Trophoblast cell (in vitro differentiated cells and primary cell): ENCODE measurements around the gene C4orf51.

ENCODE experiments used
- DNase-seq, 2 donors: peaks; one replicate each; pipeline ENCODE4 v3.0.0-alpha.2; 2016
- H2AFZ ChIP-seq: 2 replicates; pipeline ENCODE4 v1.6.1; 2013; ENCODE audit warnings: low read length, moderate library complexity, mild to moderate bottlenecking; ENCODE audit not compliant: insufficient read depth, poor library complexity
- H2AK5ac ChIP-seq: 2 replicates; pipeline ENCODE4 v1.6.1; 2013; ENCODE audit warnings: mild to moderate bottlenecking, low read length
- H2BK120ac ChIP-seq: 2 replicates; pipeline ENCODE4 v1.6.1; 2013; ENCODE audit warnings: low read length, mild to moderate bottlenecking, moderate library complexity; ENCODE audit not compliant: insufficient read depth, poor library complexity
- H2BK12ac ChIP-seq: 2 replicates; pipeline ENCODE4 v1.6.1; 2013; ENCODE audit warnings: mild to moderate bottlenecking, low read length, moderate library complexity
- H2BK5ac ChIP-seq: 2 replicates; pipeline ENCODE4 v1.6.1; 2013; ENCODE audit warnings: low read length, low read depth, moderate library complexity, mild to moderate bottlenecking; ENCODE audit not compliant: poor library complexity
- H3K14ac ChIP-seq: 2 replicates; pipeline ENCODE4 v1.6.1; 2013; ENCODE audit warnings: mild to moderate bottlenecking, low read length
- H3K18ac ChIP-seq: 2 replicates; pipeline ENCODE4 v1.6.1; 2013; ENCODE audit warnings: mild to moderate bottlenecking, low read length
- H3K23ac ChIP-seq: 2 replicates; pipeline ENCODE4 v1.6.1; 2013; ENCODE audit warnings: low read length
- H3K27ac ChIP-seq: 2 replicates; pipeline ENCODE4 v1.5.1; 2013; ENCODE audit warnings: low read depth, mild to moderate bottlenecking, inconsistent platforms, low read length, moderate library complexity
- H3K27me3 ChIP-seq: 2 replicates; pipeline ENCODE4 v1.6.1; 2013; ENCODE audit warnings: inconsistent platforms, mild to moderate bottlenecking, low read length, moderate library complexity; ENCODE audit not compliant: insufficient read depth
- H3K36me3 ChIP-seq, 2 experiments: 1 replicate in 1 of 2; 2 replicates in 1 of 2; pipeline ENCODE4 v1.6.1; 2013; ENCODE audit warnings: low read length in 2 of 2, mild to moderate bottlenecking in 2 of 2, moderate library complexity in 1 of 2; ENCODE audit not compliant: insufficient read depth in 2 of 2, control insufficient read depth in 1 of 2
- H3K4ac ChIP-seq: 2 replicates; pipeline ENCODE4 v1.6.1; 2013; ENCODE audit warnings: low read depth, mild to moderate bottlenecking, low read length, moderate library complexity
- H3K4me1 ChIP-seq, 2 experiments: 1 replicate in 1 of 2; 2 replicates in 1 of 2; pipeline ENCODE4 v1.6.1; 2013; ENCODE audit warnings: low read length in 2 of 2, mild to moderate bottlenecking in 2 of 2, moderate library complexity in 1 of 2; ENCODE audit not compliant: insufficient read depth in 2 of 2, control insufficient read depth in 1 of 2
- H3K4me2 ChIP-seq: 2 replicates; pipeline ENCODE4 v1.6.1; 2013; ENCODE audit warnings: inconsistent platforms, mild to moderate bottlenecking, low read length, moderate library complexity
- H3K4me3 ChIP-seq: 2 replicates; pipeline ENCODE4 v1.5.1; 2013; ENCODE audit warnings: mild to moderate bottlenecking, low read depth, low read length, inconsistent platforms
- H3K79me1 ChIP-seq: one replicate; pipeline ENCODE4 v1.6.1; 2013; ENCODE audit warnings: low read length
- H3K79me2 ChIP-seq: 2 replicates; pipeline ENCODE4 v1.6.1; 2013; ENCODE audit warnings: low read length, mild to moderate bottlenecking; ENCODE audit not compliant: control insufficient read depth, insufficient read depth, poor library complexity
- H3K9ac ChIP-seq: 2 replicates; pipeline ENCODE4 v1.6.1; 2013; ENCODE audit warnings: mild to moderate bottlenecking, low read length
- H3K9me3 ChIP-seq: 2 replicates; pipeline ENCODE4 v1.6.1; 2013; ENCODE audit warnings: low read depth, mild to moderate bottlenecking, control low read depth, inconsistent platforms, low read length; ENCODE audit not compliant: insufficient read depth
- H4K12ac ChIP-seq: 2 replicates; pipeline ENCODE4 v1.6.1; 2013; ENCODE audit warnings: low read depth, mild to moderate bottlenecking, low read length, moderate library complexity
- H4K8ac ChIP-seq: 2 replicates; pipeline ENCODE4 v1.6.1; 2013; ENCODE audit warnings: low read depth, mild to moderate bottlenecking, low read length, moderate library complexity
- H4K91ac ChIP-seq: one replicate; pipeline ENCODE4 v1.6.1; 2013; ENCODE audit warnings: low read depth, mild to moderate bottlenecking, low read length, moderate library complexity
- WGBS: extraction: QIAGEN DNeasy Blood & Tissue Kit; methylation state at CpG from one replicate; pipeline ENCODE4 v1.1.7; 2013; ENCODE audit warnings: missing lambda C conversion rate; ENCODE audit not compliant: insufficient read length, insufficient coverage; ENCODE audit errors: extremely low coverage; 5-methylcytosine and 5-hydroxymethylcytosine counted together

C4orf51 gene

GRCh38 chr4:145756244-145756643, 76.3 kb downstream of the C4orf51 start:
- no peaks in the 10 kb centered on the region for H3K79me2 ChIP-seq
- H3K18ac ChIP-seq, result no peak overlapping the region
- no peak overlapping the region for H4K12ac ChIP-seq
- no peak overlapping the region for H3K23ac ChIP-seq
- H3K27ac ChIP-seq, result no peak overlapping the region
- H4K91ac ChIP-seq, result no peak overlapping the region
- no CpG with 5 or more reads among the region's 1 CpG for WGBS
- no peaks in the 10 kb centered on the region for H3K4me1 ChIP-seq
- H2BK120ac ChIP-seq, result no peak overlapping the region
- no peaks in the 10 kb centered on the region for H3K27me3 ChIP-seq
- no peak overlapping the region for H2AFZ ChIP-seq
- peaks cover 2% of the 10 kb centered on the region for H3K9me3 ChIP-seq
- no peaks in the 10 kb centered on the region for H3K79me1 ChIP-seq
- H3K36me3 ChIP-seq, result peaks cover 7 to 12% of the 10 kb centered on the region in 2 experiments
- H3K4me2 ChIP-seq, result no peak overlapping the region
- no peak overlapping the region for H2BK5ac ChIP-seq
- no peak overlapping the region for H3K14ac ChIP-seq
- H4K8ac ChIP-seq, result no peak overlapping the region
- H3K4ac ChIP-seq, result no peak overlapping the region
- H3K4me3 ChIP-seq, result no peak overlapping the region
- H2BK12ac ChIP-seq, result no peak overlapping the region
- DNase-seq, result no peak
- no peak overlapping the region for H2AK5ac ChIP-seq
- no peak overlapping the region for H3K9ac ChIP-seq

- Histone ChIP-seq H4K8ac (no peak overlapping the region), H2BK120ac (no peak overlapping the region), H3K9me3 (peaks cover 2% of the 10 kb centered on the region), H2BK5ac (no peak overlapping the region), H4K91ac (no peak overlapping the region), H3K4me2 (no peak overlapping the region), H3K36me3 (peaks cover 8 to 20% of the 10 kb centered on the region in 2 experiments), H2BK12ac (no peak overlapping the region), H3K27ac (no peak overlapping the region), H3K9ac (no peak overlapping the region), H2AFZ (no peak overlapping the region), H3K14ac (no peak overlapping the region), H4K12ac (no peak overlapping the region), H3K27me3 (no peaks in the 10 kb centered on the region), H2AK5ac (no peak overlapping the region), H3K4me3 (no peak overlapping the region), H3K23ac (no peak overlapping the region), H3K18ac (no peak overlapping the region), H3K4ac (no peak overlapping the region), H3K79me2 (no peaks in the 10 kb centered on the region), H3K79me1 (no peaks in the 10 kb centered on the region), H3K4me1 (no peaks in the 10 kb centered on the region)
- no CpG with 5 or more reads among the region's 1 CpG for WGBS
- DNase-seq, result no peak
Observed at GRCh38 chr4:145757188-145757587, 77.2 kb downstream of the C4orf51 start.

- no peak overlapping the region for H2BK5ac ChIP-seq
- peaks cover 22 to 42% of the 10 kb centered on the region in 2 experiments for H3K36me3 ChIP-seq
- no peak overlapping the region for H2BK12ac ChIP-seq
- no peak overlapping the region for H2BK120ac ChIP-seq
- H3K18ac ChIP-seq, result no peak overlapping the region
- no peak overlapping the region for H2AK5ac ChIP-seq
- H3K79me1 ChIP-seq, result no peaks in the 10 kb centered on the region
- H3K9ac ChIP-seq, result no peak overlapping the region
- no peaks in the 10 kb centered on the region for H3K4me1 ChIP-seq
- no CpG with 5 or more reads among the region's 8 CpGs for WGBS
- H3K4ac ChIP-seq, result no peak overlapping the region
- no peak overlapping the region for H3K14ac ChIP-seq
- H3K23ac ChIP-seq, result no peak overlapping the region
- no peaks in the 10 kb centered on the region for H3K27me3 ChIP-seq
- no peak overlapping the region for H2AFZ ChIP-seq
- no peaks in the 10 kb centered on the region for H3K79me2 ChIP-seq
- DNase-seq, result no peak
- H3K27ac ChIP-seq, result no peak overlapping the region
- H3K9me3 ChIP-seq, result no peaks in the 10 kb centered on the region
- H4K12ac ChIP-seq, result no peak overlapping the region
- H4K91ac ChIP-seq, result no peak overlapping the region
- H4K8ac ChIP-seq, result no peak overlapping the region
- H3K4me3 ChIP-seq, result no peak overlapping the region
- H3K4me2 ChIP-seq, result no peak overlapping the region
Observed at GRCh38 chr4:145760176-145760575, 80.2 kb downstream of the C4orf51 start.

GRCh38 chr4:145760961-145761929, 81.3 kb downstream of the C4orf51 start:
- no CpG with 5 or more reads among the region's 49 CpGs for WGBS

More at GRCh38 chr4:145760961-145761929, 81.3 kb downstream of the C4orf51 start:
- no peaks in the 10 kb centered on the region for H3K79me2 ChIP-seq
- H3K9me3 ChIP-seq, result no peaks in the 10 kb centered on the region
- H3K18ac ChIP-seq, result no peak overlapping the region
- H2BK12ac ChIP-seq, result no peak overlapping the region
- no peak overlapping the region for H3K4ac ChIP-seq
- DNase-seq, result no peak
- no peak overlapping the region for H3K27ac ChIP-seq
- no peak overlapping the region for H4K12ac ChIP-seq
- peaks cover 27 to 49% of the 10 kb centered on the region in 2 experiments for H3K36me3 ChIP-seq
- no peak overlapping the region for H4K91ac ChIP-seq
- no peak overlapping the region for H3K9ac ChIP-seq
- no peaks in the 10 kb centered on the region for H3K4me1 ChIP-seq
- no peak overlapping the region for H2AK5ac ChIP-seq
- no peak overlapping the region for H4K8ac ChIP-seq
- H3K4me2 ChIP-seq, result no peak overlapping the region
- H3K27me3 ChIP-seq, result no peaks in the 10 kb centered on the region
- H2BK5ac ChIP-seq, result no peak overlapping the region
- no peak overlapping the region for H3K23ac ChIP-seq
- H3K14ac ChIP-seq, result no peak overlapping the region
- H3K4me3 ChIP-seq, result no peak overlapping the region
- no peaks in the 10 kb centered on the region for H3K79me1 ChIP-seq
- H2BK120ac ChIP-seq, result no peak overlapping the region
- no peak overlapping the region for H2AFZ ChIP-seq
